Activated CD4-positive, CD25-positive, alpha-beta regulatory T cell treated with anti-CD3 and anti-CD28 coated beads, Interleukin-2, amount 50 U/mL, for 16 hours (primary cell): Measurements from ENCODE around the gene CBX4.

Experiments
- DNase-seq: peaks from one replicate; pipeline ENCODE4 v3.0.0-alpha.2; 2020; ENCODE audit warnings: low read depth, low spot score

Gene CBX4

DNA sequence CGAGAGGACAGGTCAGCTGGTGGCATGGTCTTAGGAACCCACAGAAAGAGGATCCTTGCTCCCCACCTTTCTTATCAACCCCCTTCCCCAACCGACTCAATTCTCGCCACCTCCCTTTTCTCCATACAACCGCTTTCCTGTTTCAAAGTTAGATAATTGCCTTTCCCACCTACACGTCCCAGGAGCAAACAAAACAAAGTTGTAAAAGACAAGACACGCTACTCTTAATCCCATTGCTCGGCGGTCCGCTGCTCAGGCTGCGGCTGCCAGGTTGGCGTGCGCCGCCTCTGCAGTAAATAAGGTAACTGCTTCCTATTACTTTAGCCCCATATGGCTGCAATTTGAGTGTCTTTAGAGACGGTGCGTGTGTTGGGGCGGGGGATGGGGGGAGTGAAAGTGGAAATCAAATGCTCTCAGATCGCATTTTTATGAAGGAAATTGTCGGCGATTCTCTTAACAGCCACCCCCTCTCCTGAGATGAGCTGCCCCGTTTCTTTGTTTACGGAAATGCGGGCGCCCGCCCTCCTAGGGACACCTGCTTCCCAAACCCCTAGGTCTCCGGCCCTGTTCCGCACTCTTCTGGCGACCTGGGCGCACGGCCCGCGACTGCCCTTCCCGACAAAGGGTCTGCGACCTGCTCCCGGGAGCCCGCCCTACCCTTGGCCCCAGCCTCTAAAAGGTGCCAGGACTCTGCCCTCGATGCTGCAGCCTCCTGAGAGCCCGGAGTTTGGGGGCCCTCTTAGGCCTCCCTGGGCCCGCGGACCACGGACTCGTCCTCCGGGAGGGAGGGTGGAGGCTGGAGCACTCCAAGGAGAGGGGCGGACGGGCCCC, 38.7 kb downstream of the CBX4 start:
- DNase-seq, result no peak

DNA sequence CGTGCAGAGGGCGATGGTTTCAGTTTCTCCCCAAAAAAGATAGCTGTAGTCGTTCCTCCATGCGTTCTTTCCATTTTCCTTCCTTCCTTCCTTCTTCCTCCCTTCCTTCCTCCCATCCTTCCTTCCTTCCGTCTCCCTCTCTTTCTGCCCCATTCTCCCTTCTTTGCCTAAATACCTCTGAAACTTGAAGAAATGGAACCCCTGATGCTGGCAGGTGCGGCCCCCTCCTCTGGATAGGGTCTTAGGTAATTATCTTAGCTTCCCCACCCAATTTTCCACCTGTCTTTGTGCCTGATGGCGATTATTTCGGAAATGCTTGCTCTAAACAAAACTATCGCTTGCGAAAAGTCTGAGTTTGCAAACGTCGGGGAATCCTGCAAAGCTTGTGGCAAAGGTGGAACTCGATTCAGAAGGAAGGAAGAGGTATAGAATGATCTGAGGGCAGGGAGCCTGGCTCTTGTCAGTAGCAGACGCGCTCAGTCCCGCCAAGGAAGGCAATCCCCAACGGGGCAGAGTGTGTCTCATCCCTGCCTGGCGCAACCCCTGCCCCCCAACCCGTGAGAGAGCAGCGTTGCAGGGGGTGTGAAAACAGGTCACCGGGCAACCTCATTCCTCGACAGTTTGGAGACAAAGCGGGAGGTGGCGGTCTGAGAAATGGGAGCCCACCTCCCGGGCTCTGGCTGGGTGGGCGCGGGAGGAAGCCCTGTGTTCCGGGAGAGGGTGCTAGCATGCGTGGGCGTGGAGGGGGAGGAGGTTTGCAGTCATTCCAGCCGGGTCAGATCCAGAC, 39.5 kb downstream of the CBX4 start:
- no peak for DNase-seq

DNA sequence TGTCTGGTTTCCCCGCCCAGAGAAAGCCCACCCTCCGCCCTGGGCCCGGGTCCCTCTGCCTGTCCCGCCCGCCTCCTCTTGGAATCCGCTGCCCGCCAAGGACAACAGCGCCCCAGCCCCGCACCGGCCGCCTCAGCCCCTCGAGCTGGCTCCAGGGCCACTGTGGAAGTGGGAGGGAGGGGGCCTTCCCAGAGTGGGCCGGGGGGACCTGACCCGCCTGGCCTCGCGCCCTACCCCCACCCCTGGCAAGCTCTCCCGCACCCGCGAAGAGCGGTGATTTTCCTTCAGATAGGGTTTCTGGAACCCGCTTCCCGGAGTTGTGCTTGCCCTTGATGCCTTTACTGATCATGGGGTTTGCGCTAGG, 40.1 kb downstream of the CBX4 start:
- DNase-seq, result no peak

DNA sequence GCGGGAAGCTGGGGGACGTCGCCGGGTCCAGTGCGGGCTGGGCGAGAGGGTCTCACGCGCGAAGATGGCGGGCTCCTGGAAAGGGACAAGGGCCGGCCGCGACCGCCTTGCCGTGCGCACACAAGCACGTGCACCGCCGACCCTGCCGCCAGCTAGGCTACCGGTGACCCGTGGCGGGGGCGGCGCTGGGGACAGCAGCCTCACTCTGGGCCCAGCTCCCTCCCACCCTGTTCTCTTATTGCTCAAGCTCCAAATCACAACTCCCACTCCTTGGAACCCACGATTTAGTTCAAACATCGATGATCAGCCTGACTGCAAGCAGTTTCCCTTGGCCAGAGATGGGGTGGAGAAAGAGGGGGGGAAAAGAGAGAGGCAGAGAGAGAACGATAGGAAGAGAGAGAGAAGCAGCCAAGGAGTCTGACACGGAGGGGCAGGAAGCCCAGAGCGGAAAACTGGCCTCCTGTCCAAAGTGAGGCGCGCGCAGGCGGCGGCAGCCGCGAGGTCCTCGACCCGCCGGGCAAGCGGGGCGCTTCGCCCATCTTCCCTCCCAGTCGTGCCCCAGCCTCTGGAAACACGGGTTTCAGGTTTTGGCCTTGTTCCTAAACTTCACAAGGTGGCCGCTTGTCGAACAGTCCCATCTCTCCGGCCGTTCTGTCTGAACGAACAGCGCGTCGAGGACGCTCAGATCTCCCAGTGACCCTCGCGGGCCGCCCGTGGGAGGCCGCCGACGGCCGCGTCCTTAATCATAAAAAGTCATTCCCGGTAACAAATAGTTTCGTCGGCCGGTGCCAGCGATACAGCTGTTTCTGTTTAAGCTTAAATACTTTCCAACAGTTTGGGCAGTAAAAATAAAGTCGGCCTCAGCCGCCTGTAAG, 40.7 kb downstream of the CBX4 start:
- no peak for DNase-seq

DNA sequence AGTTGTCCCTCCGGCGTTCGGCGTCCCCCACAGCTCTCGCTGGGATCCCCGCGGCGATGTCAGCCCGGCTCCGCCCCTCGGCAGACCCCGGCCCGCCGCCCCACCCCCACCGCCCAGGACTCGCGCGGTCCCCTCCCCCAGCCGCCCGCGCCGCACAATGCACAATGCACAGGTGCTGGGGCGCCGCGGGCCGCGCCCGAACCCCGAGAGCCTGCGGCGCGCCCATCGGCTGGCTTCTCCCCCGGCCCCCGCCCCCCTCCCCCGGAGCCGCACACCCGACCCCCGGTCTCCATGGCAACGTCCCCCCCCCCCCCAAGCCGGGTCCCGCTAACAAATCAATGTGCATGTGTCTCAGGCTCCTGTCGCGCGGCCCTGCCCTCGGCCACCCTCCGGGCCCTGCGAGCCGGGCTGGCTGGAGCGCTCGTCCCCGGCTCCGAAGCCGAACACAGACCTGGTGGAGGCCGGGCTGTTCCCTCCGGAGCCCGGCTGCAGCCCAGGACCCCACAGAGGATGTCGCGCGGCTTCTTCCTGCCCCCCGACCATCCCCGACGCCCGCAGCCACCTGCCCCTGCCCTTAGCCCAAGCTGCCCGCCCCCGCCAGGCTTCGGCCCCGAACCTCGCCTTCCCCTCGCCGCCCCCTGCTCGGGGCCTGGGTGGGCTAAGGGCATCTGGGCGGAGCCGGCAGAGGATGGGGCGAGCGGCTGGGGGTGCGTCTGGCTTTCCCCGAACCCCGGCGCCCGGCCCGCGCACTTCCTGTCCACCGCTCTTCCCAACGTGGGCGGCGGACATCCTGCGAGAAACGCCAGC, 41.5 kb downstream of the CBX4 start:
- no peak for DNase-seq

DNA sequence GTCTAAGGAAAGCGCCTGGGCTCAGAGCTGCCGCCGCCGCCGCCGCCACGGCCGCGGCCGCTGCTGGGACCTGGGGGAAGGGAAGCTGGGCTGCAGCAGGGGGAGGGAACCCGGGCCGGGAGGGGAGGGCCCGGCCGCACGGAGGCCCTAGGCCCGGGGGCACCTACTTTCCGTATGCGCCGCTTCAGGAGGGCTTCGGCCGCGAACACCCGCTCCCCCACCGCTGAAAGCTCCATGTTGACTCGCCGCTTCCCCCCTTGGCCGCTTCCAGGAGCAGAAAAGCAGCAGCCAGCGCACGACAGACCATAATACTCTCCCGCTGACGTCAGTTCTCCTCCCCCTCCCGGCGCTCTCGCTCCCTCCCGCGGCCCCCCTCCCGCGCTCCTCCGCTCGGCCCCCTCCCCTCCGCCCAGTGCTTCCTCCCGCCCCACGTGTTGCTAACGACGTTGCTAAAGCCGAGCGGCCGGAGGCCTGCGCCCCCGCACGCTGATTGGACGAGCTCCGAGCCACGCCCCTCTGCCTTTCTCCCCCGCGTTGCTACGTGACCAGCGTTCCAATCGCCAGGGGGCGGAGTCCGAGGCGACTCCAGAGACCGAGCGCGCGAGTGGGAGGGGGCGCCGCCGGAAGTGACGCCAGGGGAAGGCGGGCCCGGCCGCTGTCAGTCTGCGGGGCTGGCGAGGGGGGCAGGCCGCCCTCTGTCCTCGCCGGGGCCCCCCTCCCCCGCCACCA, 42.3 kb downstream of the CBX4 start, which contains the start of gene CBX8:
TSS of gene CBX8 (minus strand) at position 315 of the 729 bp plus-strand sequence. CDS start at position 236, 79 bp downstream.
- DNase-seq, result peak; percentile 98

DNA sequence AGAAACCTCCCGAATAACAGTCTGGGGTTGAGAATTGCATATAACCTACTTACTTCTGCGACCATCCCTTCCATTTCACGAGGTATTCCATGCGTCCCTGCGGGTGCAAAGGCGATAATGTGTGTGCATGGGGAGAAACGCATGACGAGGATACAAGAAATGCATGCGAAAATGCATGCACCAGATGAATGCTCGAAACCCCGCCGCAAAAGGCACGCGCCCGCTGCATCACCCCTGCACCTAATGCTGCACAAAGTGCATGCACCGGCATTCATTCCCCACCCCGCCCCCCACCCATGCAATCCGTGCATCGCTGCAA, 42.8 kb downstream of the CBX4 start:
- DNase-seq, result no peak

DNA sequence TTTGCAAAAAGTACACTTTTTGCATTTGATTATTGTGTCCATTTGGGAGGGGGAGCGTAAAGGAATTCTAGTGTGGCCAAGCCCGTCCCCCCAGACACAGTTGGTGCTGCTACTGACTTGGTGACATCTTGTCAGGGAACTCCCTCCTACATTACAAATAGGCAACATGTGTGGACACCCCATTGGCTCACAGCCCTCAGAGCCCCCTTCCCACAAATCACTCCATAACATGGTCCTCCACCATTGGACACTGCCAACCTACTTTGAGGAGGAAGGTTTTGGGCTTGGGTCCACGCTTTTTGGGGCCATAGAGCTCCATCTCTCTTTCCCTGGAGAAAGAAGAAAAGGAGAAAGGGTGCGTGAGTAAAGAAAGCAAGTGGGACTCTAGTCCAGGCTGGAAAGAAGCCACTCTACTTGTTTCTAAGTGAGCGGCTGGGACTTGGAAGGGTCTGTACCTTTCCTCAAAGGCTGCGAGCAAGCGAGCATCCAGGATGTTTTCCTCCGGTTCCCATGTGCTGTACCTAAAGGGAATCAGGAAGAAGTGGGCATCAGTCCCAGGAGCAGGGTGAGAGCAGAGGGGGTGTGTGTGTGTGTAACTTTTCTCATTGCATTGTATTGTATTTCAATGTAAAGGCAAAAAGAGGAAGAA, 43.3 kb downstream of the CBX4 start:
- DNase-seq, result no peak

DNA sequence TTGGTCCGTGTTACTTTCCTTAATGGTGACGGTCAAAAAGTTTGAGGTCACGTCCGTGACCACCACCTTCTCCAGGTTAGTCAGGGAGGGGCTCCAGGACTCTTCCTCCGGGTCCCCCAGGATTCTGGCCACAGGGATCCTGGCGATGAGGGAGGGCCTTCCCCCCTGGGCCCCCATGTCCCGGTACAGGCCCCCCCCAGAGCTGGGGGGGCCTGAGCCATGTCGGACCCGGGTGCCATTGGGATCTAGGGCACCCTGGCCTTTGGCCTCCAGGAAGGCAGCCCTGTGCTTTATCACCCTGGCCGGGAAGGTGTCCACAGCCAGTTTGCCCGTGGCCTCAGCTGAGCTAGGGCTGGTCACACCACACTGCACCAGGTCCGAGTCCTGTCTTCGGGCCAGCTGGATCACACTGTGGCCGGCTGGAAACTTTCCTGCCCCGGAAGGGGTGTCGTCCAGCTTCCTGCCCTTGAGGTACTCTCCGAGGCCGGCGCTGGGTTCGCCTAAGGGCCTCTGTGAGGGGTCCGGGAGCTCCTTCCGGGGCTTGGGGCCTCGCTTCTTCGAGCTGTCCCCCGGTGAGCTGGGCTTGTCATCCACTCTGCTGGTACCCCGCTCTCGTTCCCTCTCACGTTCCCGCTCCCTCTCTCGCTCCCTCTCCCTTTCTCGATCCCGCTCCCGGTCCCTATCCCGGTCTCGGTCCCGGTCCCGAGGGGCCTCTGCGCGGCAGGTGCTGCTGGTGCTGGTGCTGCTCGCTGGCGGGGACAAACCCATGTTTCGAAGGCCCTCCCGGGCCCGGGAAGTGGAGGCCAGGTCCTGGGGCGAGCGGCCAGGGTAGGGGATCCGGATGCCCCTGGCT, 44.4 kb downstream of the CBX4 start:
- no peak for DNase-seq

DNA sequence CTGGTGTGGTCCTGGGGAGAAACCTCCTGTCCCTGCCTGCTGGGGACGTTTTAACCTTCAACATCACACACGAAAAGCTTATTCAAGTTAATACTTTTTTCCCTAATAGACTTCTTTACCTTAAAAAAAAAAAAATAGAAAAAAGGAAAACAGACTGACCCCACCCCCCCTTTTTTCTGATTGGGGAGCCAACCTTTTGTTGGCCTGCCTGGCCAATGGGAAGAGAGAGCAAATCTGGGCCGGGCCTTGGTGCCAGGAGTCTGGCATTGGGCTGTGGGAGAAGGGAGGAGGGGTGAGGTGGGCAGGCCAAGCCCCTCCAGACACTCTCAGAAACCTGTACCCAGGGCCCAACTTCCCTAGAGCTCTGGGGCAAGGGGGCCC, 45.3 kb downstream of the CBX4 start:
- no peak for DNase-seq

DNA sequence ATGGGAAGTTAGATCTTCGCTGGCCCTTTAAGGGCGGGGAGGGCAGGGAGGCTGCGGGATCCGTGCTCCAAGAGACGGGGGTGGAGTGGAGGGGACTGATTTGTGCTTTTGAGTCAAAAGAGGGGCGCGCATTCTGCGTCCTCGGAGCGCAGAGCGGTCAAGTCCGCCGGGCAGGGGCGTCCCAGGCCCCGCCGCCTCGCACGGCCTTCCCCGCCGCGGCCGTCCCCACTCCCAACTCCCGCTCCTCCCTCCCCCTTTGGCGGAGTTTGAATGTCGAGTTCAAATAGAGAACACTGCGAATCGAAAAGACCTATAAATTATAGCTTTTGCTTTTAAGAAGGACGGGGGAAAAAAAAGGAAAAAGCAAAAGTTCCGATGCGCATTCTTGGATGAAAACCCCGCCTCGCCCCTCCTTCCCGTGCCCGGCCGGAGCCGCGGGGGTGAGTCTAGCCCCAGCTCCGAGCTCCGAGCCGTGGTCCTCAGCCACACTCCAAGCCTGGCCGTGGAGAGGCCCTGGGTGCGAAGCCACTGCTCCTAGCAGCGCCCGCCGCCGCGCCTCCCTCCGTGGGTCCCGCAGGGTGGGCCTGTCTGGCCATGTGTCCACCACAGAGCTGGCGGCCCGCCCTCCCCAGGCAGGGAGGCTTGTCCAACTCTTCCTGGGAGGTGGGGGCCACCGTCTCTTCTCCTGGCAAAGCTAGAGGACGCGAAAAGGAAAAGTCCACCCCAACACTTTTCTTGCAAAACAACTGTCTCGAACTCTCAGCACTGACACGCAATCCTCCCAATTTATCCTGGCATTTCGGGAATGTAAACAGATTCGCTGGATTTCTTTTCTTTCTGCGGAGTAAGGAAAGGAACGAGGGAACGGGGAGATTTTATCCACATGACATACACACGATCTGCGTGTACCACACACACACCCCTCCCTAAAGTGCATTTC, 46.0 kb downstream of the CBX4 start:
- DNase-seq, result no peak

DNA sequence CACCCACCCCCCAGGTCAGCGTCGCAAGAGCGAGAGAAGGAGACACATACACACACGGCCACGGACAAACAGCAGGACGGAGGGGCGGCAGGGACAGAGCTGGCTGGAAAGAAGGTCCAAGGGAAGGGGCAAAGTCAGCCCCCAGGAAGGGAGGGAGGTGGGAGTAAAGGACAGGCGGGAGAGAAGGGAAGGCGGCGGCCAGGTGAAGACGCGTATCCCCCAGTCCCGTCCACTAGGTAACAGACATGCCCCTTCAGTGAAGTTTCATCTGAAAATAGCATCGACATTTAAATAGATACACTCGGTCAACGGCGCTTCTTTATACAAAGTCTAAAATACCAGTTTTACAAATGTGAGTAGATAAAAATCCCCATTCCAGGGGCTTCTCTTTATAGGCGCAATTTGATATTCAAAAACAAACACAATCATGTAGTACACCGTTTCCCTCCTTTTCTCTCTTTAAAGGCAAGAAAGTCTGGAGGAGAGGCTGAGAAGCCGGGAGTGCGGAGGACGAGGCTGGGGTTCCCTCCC, 46.8 kb downstream of the CBX4 start:
- no peak for DNase-seq

DNA sequence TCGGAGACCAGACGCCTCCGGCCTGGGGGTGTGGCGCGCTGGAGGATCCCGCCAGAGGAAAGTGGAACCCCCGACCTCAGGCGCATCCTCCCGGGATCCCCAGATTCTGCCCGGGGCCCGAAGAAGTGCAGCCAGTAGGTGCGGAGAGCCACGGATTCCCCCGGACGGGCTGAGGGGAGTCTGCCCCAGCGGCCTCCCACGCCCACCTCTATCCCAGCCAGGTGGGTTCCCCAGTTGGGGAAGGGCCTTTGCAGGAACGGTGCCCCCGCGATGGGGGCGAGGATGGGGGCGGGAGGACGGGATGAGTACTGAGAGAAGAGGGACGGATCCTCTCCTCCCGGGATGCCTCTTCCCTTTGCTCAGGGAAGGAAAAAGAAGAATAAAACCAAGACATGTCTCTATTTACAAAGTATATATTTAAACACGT, 47.5 kb downstream of the CBX4 start:
- DNase-seq, result no peak

DNA sequence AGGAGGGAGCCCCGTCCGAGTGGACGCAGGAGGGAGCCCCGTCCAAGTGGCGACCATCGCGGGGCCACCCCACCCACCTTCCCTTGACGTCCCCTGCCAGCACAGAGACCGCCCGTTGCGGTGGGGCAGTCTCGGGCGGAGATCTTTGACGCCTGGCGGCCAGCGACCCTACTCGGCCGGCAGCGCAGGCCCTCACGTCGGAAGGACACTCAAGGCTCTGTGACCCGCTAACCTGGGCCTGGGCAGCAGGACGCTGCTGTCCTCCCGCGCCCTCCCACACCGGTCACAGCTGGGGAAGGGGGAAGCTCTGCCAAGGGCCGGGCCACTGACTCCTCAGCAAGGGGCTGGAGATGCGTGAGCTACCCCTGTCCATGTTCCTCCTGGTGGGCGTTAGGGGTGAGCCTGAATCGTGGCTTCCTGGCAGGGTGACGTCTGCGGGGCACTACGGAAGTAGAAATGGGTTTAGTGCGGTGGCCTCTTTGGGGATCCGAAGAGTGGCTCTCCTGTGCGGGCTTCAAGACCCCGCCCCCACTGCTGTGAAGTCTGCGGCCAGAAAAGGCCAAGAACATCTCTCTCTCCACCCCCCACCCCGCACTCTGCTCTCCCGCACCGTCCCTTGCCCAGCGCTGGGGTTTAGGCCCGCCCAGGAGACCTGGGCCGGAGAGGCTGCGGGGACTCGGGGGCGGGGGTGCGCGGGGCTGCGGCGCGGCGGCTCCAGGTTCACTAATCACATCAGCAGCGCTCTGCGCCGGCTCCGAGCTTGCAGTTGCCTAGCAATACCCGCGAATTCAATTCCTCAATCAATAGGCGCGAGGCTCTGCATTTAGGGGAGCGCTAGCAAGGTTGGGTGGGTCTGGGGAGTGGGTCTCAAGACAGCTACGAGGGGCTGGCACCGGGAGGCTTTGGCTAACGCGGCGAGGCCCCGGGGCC, 48.2 kb downstream of the CBX4 start:
- no peak for DNase-seq

DNA sequence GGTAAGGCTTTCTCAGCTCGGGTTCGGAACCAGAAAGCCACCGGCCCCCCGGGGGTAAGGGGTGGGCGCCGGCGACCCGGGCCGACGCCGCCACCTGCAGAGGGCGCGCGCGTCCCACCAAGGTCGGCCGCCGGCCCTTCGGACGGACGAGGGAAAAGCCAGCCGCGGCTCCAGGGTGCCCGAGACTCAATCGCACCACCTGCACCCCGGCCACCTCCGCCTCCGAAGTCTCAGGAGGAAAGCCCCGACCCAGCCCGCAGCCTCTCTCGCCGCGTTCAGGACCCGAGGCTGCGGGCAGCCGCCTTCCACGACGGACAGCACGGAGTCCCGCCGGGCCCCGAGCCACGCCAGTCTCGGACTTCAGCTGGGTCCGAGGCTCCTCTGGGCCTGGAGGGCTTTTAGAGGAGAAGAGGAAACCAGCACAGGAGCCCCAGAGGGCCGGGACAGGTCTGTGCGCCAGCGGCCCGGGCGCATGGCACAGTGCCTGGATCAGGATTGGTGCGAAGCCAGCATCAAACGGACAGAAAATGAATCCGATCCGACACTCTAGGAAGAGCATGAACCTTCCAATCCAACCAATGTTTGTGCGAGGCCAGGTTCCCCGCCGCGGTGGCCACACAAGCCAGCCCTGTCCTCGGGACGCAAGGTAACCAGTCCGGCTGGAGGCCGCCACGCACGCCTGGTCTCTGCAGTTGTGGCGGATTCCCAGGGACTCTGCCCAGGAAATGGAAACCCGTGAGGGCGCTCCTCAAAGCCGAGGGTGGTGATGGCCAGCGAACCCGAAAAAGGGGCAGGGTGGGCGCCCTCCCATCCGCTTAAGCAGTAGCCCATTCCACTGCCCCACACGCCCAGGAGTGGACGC, 49.1 kb downstream of the CBX4 start:
- no peak for DNase-seq
